C4-2B (cell line): Measurements from ENCODE around the gene TMEM252.

Experiments
- H3K27ac ChIP-seq: fragments of 450-650 bp; 2 replicates; pipeline ENCODE4 v1.5.1; 2017
- CTCF ChIP-seq: fragments of 450-650 bp; conservative IDR thresholded peaks from 2 replicates; pipeline ENCODE4 v1.5.1; 2017; ENCODE audit warnings: mild to moderate bottlenecking
- ZFX ChIP-seq: fragments of 450-650 bp; IDR thresholded peaks from 2 replicates; pipeline ENCODE4 v1.6.1; 2017

TMEM252 gene

GRCh38 chr9:68537616-68537880, 3.1 kb downstream of the TMEM252 start:
- TF ChIP-seq ZFX (no peak), CTCF (no peak)
- no peak overlapping the region for H3K27ac ChIP-seq

GRCh38 chr9:68536876-68537615, 3.6 kb downstream of the TMEM252 start:
- no peak for TF ChIP-seq ZFX
- no peak for TF ChIP-seq CTCF

GRCh38 chr9:68533678-68534077, 7.0 kb downstream of the TMEM252 start:
- H3K27ac ChIP-seq: no peak overlapping the region
- TF ChIP-seq CTCF (no peak), ZFX (no peak)

More at GRCh38 chr9:68536876-68537615, 3.6 kb downstream of the TMEM252 start:
- H3K27ac ChIP-seq: no peak overlapping the region

- no peak overlapping the region for H3K27ac ChIP-seq
- no peak for TF ChIP-seq ZFX
- TF ChIP-seq CTCF: no peak
These were observed 8.6 kb downstream of the TMEM252 start for GRCh38 chr9:68532131-68532530.

GRCh38 chr9:68530618-68531017, 10.1 kb downstream of the TMEM252 start:
- TF ChIP-seq ZFX: no peak
- 0 out of 2 replicates have a peak, but pooled peaks have one; percentile 7 for TF ChIP-seq CTCF
- H3K27ac ChIP-seq: no peak overlapping the region

- TF ChIP-seq CTCF: no peak
- no peak for TF ChIP-seq ZFX
- H3K27ac ChIP-seq: no peak overlapping the region
These were observed 17.2 kb downstream of the TMEM252 start for GRCh38 chr9:68523367-68523936.

- TF ChIP-seq ZFX: no peak
These were observed 17.7 kb downstream of the TMEM252 start for GRCh38 chr9:68522954-68523353.

GRCh38 chr9:68522131-68522530, 18.6 kb downstream of the TMEM252 start:
- no peak for TF ChIP-seq ZFX
- TF ChIP-seq CTCF: no peak
- H3K27ac ChIP-seq: no peak overlapping the region

More at GRCh38 chr9:68522954-68523353, 17.7 kb downstream of the TMEM252 start:
- H3K27ac ChIP-seq: no peak overlapping the region
